Trophoblast cell (in vitro differentiated cells and primary cell): Measurements from ENCODE around the gene ZNF555.
A peak's percentile ranks its signal among the peaks of the same experiment; 100 is the strongest.
"Not testable (repeated sequence)": the region's sequence is repeated elsewhere in the genome, so short reads cannot be mapped to it uniquely, and the experiment has no call there.

Experiments
- DNase-seq, 2 donors: peaks; one replicate each; pipeline ENCODE4 v3.0.0-alpha.2; 2016
- H2AFZ ChIP-seq: 2 replicates; pipeline ENCODE4 v1.6.1; 2013; ENCODE audit warnings: low read length, moderate library complexity, mild to moderate bottlenecking; ENCODE audit not compliant: insufficient read depth, poor library complexity
- H2AK5ac ChIP-seq: 2 replicates; pipeline ENCODE4 v1.6.1; 2013; ENCODE audit warnings: mild to moderate bottlenecking, low read length
- H2BK120ac ChIP-seq: 2 replicates; pipeline ENCODE4 v1.6.1; 2013; ENCODE audit warnings: low read length, mild to moderate bottlenecking, moderate library complexity; ENCODE audit not compliant: insufficient read depth, poor library complexity
- H2BK12ac ChIP-seq: 2 replicates; pipeline ENCODE4 v1.6.1; 2013; ENCODE audit warnings: mild to moderate bottlenecking, low read length, moderate library complexity
- H2BK5ac ChIP-seq: 2 replicates; pipeline ENCODE4 v1.6.1; 2013; ENCODE audit warnings: low read length, low read depth, moderate library complexity, mild to moderate bottlenecking; ENCODE audit not compliant: poor library complexity
- H3K14ac ChIP-seq: 2 replicates; pipeline ENCODE4 v1.6.1; 2013; ENCODE audit warnings: mild to moderate bottlenecking, low read length
- H3K18ac ChIP-seq: 2 replicates; pipeline ENCODE4 v1.6.1; 2013; ENCODE audit warnings: mild to moderate bottlenecking, low read length
- H3K23ac ChIP-seq: 2 replicates; pipeline ENCODE4 v1.6.1; 2013; ENCODE audit warnings: low read length
- H3K27ac ChIP-seq: 2 replicates; pipeline ENCODE4 v1.5.1; 2013; ENCODE audit warnings: low read depth, mild to moderate bottlenecking, inconsistent platforms, low read length, moderate library complexity
- H3K27me3 ChIP-seq: 2 replicates; pipeline ENCODE4 v1.6.1; 2013; ENCODE audit warnings: inconsistent platforms, mild to moderate bottlenecking, low read length, moderate library complexity; ENCODE audit not compliant: insufficient read depth
- H3K36me3 ChIP-seq, 2 experiments: 1 replicate in 1 of 2; 2 replicates in 1 of 2; pipeline ENCODE4 v1.6.1; 2013; ENCODE audit warnings: low read length in 2 of 2, mild to moderate bottlenecking in 2 of 2, moderate library complexity in 1 of 2; ENCODE audit not compliant: insufficient read depth in 2 of 2, control insufficient read depth in 1 of 2
- H3K4ac ChIP-seq: 2 replicates; pipeline ENCODE4 v1.6.1; 2013; ENCODE audit warnings: low read depth, mild to moderate bottlenecking, low read length, moderate library complexity
- H3K4me1 ChIP-seq, 2 experiments: 1 replicate in 1 of 2; 2 replicates in 1 of 2; pipeline ENCODE4 v1.6.1; 2013; ENCODE audit warnings: low read length in 2 of 2, mild to moderate bottlenecking in 2 of 2, moderate library complexity in 1 of 2; ENCODE audit not compliant: insufficient read depth in 2 of 2, control insufficient read depth in 1 of 2
- H3K4me2 ChIP-seq: 2 replicates; pipeline ENCODE4 v1.6.1; 2013; ENCODE audit warnings: inconsistent platforms, mild to moderate bottlenecking, low read length, moderate library complexity
- H3K4me3 ChIP-seq: 2 replicates; pipeline ENCODE4 v1.5.1; 2013; ENCODE audit warnings: mild to moderate bottlenecking, low read depth, low read length, inconsistent platforms
- H3K79me1 ChIP-seq: one replicate; pipeline ENCODE4 v1.6.1; 2013; ENCODE audit warnings: low read length
- H3K79me2 ChIP-seq: 2 replicates; pipeline ENCODE4 v1.6.1; 2013; ENCODE audit warnings: low read length, mild to moderate bottlenecking; ENCODE audit not compliant: control insufficient read depth, insufficient read depth, poor library complexity
- H3K9ac ChIP-seq: 2 replicates; pipeline ENCODE4 v1.6.1; 2013; ENCODE audit warnings: mild to moderate bottlenecking, low read length
- H3K9me3 ChIP-seq: 2 replicates; pipeline ENCODE4 v1.6.1; 2013; ENCODE audit warnings: low read depth, mild to moderate bottlenecking, control low read depth, inconsistent platforms, low read length; ENCODE audit not compliant: insufficient read depth
- H4K12ac ChIP-seq: 2 replicates; pipeline ENCODE4 v1.6.1; 2013; ENCODE audit warnings: low read depth, mild to moderate bottlenecking, low read length, moderate library complexity
- H4K8ac ChIP-seq: 2 replicates; pipeline ENCODE4 v1.6.1; 2013; ENCODE audit warnings: low read depth, mild to moderate bottlenecking, low read length, moderate library complexity
- H4K91ac ChIP-seq: one replicate; pipeline ENCODE4 v1.6.1; 2013; ENCODE audit warnings: low read depth, mild to moderate bottlenecking, low read length, moderate library complexity
- WGBS: extraction: QIAGEN DNeasy Blood & Tissue Kit; methylation state at CpG from one replicate; pipeline ENCODE4 v1.1.7; 2013; ENCODE audit warnings: missing lambda C conversion rate; ENCODE audit not compliant: insufficient read length, insufficient coverage; ENCODE audit errors: extremely low coverage; 5-methylcytosine and 5-hydroxymethylcytosine counted together

The ZNF555 gene

DNA sequence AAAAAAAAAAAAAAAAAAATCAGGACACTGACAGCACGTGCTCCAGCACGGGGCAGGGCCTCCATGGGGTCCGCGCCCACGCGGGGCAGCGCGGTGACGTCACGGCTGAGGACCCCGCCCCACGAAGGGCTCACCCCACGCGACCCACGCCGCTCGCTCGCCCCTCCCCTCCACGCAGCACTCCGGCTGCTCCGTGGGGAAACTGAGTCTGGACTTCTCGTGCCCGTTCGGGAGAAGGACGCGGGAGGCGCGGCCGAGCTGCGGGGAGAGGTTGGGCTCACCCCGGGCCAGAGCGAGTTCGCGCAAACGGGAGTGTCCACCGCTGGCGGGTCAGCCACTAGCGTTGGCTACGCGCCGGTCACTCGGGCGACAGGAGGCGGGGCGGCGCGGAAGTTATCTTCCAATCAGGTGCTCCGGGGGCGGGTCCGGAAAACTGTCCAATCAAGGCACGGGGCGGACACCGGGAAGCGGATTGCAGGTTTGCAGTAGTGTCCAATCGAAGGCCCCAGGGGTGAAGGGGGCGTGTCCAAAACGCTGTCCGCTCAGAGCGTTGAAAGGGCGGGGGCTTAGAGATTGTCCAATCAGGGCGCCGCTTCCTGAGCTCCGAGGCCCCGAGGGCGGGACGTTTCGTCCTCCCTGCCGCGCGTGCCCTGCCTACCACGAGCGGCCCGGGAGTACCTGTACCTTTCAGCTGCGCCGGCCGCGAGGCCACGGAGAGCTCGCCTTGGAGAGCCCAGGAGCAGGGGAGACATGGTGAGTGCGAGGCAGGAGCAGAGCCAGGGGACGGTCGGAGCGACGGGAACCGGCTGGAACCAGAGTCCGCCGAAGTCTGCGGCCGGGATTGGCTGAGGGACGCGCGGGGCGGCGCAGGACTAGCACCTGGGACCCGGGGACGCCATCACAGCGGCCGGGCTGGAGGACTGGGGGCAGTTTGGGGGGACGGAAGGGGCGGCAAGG, 59.3 kb downstream of the ZNF555 start, which contains the start of gene ZNF57:
ZNF57 (plus strand) TSS at position 633 of the 957 bp plus-strand sequence; CDS start at position 751, 118 bp downstream.
- DNase-seq = peak; percentile 100
- peak within 1 kb of the TSS; percentile 40 for H3K27ac ChIP-seq
- WGBS = no CpG with 5 or more reads among the region's 100 CpGs
- H3K36me3 ChIP-seq = no peaks in the 10 kb centered on the region
- H2BK12ac ChIP-seq = peak within 1 kb of the TSS; percentile 38
- peak within 1 kb of the TSS; percentile 100 for H3K4me2 ChIP-seq
- peak within 1 kb of the TSS; percentile 81 for H3K9ac ChIP-seq
- peak within 1 kb of the TSS; percentile 50 for H2AK5ac ChIP-seq
- peak within 1 kb of the TSS; percentile 94 for H3K4me3 ChIP-seq
- H3K4ac ChIP-seq = peak within 1 kb of the TSS; percentile 90
- H3K9me3 ChIP-seq = peaks cover 5% of the 10 kb centered on the region
- H3K79me2 ChIP-seq = peaks cover 5% of the 10 kb centered on the region
- H3K79me1 ChIP-seq = peaks cover 5% of the 10 kb centered on the region
- peak within 1 kb of the TSS; percentile 93 for H2AFZ ChIP-seq
- peak within 1 kb of the TSS; percentile 57 for H2BK120ac ChIP-seq
- H3K23ac ChIP-seq = no peak within 1 kb of the TSS
- peaks cover 0 to 3% of the 10 kb centered on the region in 2 experiments for H3K4me1 ChIP-seq
- H4K91ac ChIP-seq = peak within 1 kb of the TSS; percentile 65
- H4K8ac ChIP-seq = peak within 1 kb of the TSS; percentile 92
- H4K12ac ChIP-seq = peak within 1 kb of the TSS; percentile 98
- H2BK5ac ChIP-seq = peak within 1 kb of the TSS; percentile 60
- no peaks in the 10 kb centered on the region for H3K27me3 ChIP-seq
- H3K18ac ChIP-seq = peak within 1 kb of the TSS; percentile 94
- peak within 1 kb of the TSS; percentile 94 for H3K14ac ChIP-seq

DNA sequence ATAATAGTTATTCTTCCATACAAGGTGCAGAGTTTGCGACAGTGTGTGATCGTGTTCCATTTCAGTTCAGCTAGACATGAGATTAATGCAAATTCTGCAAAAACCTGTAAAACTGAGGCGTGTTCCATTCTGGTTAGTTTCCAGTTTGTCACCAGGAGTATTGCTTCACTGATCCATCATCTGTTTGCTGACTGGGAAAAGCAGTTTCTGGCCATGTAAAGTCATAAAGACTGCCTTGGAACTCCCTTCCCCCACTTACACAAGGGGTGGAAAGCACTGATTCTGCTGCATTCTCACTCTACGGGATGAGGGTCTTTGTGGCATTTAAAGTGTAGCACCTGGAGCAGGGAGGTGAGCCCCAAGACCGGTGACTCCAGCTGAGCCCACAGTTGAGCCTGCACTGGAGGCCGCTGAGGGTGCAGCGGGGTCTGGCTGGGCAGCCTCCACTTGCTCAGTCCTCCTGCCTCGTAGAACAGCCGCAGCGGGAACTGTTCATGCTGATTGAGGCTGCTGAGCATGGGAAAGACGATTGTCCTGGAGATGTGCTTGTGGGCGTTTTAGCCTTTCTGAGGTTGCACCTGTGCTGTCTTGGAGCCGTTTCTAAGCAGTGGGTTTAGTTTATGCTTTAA, 61.4 kb downstream of the ZNF555 start:
- peaks cover 5% of the 10 kb centered on the region for H3K79me1 ChIP-seq
- H3K18ac ChIP-seq = no peak overlapping the region
- H3K14ac ChIP-seq = no peak overlapping the region
- H4K12ac ChIP-seq = no peak overlapping the region
- H2AFZ ChIP-seq = no peak overlapping the region
- peaks cover 0 to 3% of the 10 kb centered on the region in 2 experiments for H3K4me1 ChIP-seq
- H3K23ac ChIP-seq = no peak overlapping the region
- DNase-seq = no peak
- no peak overlapping the region for H2BK5ac ChIP-seq
- peaks cover 5% of the 10 kb centered on the region for H3K79me2 ChIP-seq
- no peak overlapping the region for H4K8ac ChIP-seq
- no peaks in the 10 kb centered on the region for H3K27me3 ChIP-seq
- H4K91ac ChIP-seq = no peak overlapping the region
- no peak overlapping the region for H3K4ac ChIP-seq
- H3K4me3 ChIP-seq = no peak overlapping the region
- no peak overlapping the region for H3K4me2 ChIP-seq
- no peak overlapping the region for H2AK5ac ChIP-seq
- no peaks in the 10 kb centered on the region for H3K36me3 ChIP-seq
- peaks cover 2% of the 10 kb centered on the region for H3K9me3 ChIP-seq
- no peak overlapping the region for H2BK12ac ChIP-seq
- no CpG with 5 or more reads among the region's 13 CpGs for WGBS
- H3K27ac ChIP-seq = no peak overlapping the region
- H3K9ac ChIP-seq = no peak overlapping the region
- H2BK120ac ChIP-seq = no peak overlapping the region

- not testable (repeated sequence) for H3K4me3 ChIP-seq, H2BK12ac ChIP-seq, H3K23ac ChIP-seq, H2AK5ac ChIP-seq, H3K4me2 ChIP-seq, H3K9ac ChIP-seq, H4K12ac ChIP-seq, H2BK5ac ChIP-seq, H3K18ac ChIP-seq, H3K79me1 ChIP-seq, H3K27me3 ChIP-seq, H3K79me2 ChIP-seq, H3K4ac ChIP-seq, H3K27ac ChIP-seq, DNase-seq, H3K36me3 ChIP-seq, H3K4me1 ChIP-seq, H3K14ac ChIP-seq, H2BK120ac ChIP-seq, H4K8ac ChIP-seq, H4K91ac ChIP-seq, H3K9me3 ChIP-seq, H2AFZ ChIP-seq
- no CpG with 5 or more reads among the region's 13 CpGs for WGBS
Observed at GRCh38 chr19:2903326-2903725, 62.1 kb downstream of the ZNF555 start.

- H4K12ac ChIP-seq = no peak overlapping the region
- H2BK5ac ChIP-seq = no peak overlapping the region
- H3K79me1 ChIP-seq = no peaks in the 10 kb centered on the region
- no CpG with 5 or more reads among the region's 11 CpGs for WGBS
- H3K4me2 ChIP-seq = no peak overlapping the region
- no peak overlapping the region for H4K91ac ChIP-seq
- H3K18ac ChIP-seq = no peak overlapping the region
- peaks cover 2% of the 10 kb centered on the region in 2 experiments for H3K4me1 ChIP-seq
- no peak overlapping the region for H3K14ac ChIP-seq
- no peak overlapping the region for H3K23ac ChIP-seq
- H3K9me3 ChIP-seq = no peaks in the 10 kb centered on the region
- no peak overlapping the region for H2AK5ac ChIP-seq
- H3K4ac ChIP-seq = no peak overlapping the region
- no peak overlapping the region for H3K27ac ChIP-seq
- H4K8ac ChIP-seq = no peak overlapping the region
- H3K9ac ChIP-seq = no peak overlapping the region
- H3K79me2 ChIP-seq = peaks cover under 1% of the 10 kb centered on the region
- H3K27me3 ChIP-seq = no peaks in the 10 kb centered on the region
- H2BK120ac ChIP-seq = no peak overlapping the region
- DNase-seq = no peak
- no peak overlapping the region for H2BK12ac ChIP-seq
- H3K4me3 ChIP-seq = no peak overlapping the region
- no peak overlapping the region for H2AFZ ChIP-seq
- no peaks in the 10 kb centered on the region for H3K36me3 ChIP-seq
Observed at GRCh38 chr19:2905918-2906519, 64.7 kb downstream of the ZNF555 start.
